ENCODE measurements around the gene HOXC12. TPM values are rescaled to one million over a fixed set of nuclear protein-coding genes. Genes with fewer than 3 reads are reported as not detected.

The HOXC12 gene
- total RNA-seq, 6 donors from 2014 or later: not detected

DNA sequence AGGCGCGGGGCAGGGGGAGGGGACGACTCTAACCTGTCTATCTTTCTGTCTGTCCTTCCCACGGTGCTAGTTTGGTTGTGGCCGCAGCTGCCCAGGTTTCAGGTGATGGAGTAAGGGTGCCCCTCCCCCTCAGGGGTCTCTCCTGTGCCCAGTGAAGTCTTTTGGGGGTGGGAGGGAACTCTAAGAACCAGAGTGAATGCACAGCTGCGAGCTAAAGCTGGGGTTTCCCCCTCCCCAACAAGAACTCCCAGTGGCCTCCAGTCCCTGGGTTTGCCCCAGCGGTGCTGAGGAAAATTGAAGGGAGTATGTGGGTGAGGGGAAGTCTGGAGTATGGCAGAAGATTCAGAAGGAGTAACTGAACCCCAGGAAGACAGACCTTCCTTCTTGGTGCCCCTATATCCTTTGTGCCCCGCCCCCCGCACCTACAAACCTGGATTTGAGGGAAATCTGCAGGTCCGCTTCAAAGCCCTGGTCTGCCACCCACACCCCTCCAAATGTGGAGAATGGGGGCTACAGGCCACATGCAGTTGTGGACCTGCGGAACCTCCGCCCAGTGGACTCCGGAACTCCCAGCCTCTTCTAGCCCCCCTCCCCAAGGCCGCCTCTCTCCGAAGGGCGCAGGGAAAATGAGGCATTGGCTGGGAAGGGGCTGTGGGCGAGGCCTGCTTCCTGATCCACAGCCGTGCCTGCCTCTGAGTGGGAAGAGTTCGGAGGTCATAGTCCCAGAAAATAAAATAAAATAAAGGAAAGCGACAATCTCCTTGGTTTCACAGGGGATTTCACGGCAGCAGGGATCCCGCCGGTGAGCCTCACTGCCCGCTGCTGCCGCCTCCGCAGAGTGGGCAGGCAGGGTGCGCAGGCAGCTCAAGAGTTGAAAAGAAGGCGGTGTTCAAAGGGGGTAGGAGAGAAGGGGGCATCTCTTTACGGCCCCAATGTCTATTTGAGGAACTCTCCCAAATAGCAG is 41.8 kb downstream of the HOXC12 start:
- peaks cover 3 to 95% (median 62%) of the 10 kb centered on the region in 4 donors for H3K27me3 ChIP-seq
- TF ChIP-seq EP300 (IDR thresholded peaks at IDR 0.05) (no peak), POLR2A (IDR thresholded peaks at IDR 0.05) (no peak), POLR2AphosphoS5 (IDR thresholded peaks at IDR 0.05) (no peak)
- TF ChIP-seq, protein P1, sequence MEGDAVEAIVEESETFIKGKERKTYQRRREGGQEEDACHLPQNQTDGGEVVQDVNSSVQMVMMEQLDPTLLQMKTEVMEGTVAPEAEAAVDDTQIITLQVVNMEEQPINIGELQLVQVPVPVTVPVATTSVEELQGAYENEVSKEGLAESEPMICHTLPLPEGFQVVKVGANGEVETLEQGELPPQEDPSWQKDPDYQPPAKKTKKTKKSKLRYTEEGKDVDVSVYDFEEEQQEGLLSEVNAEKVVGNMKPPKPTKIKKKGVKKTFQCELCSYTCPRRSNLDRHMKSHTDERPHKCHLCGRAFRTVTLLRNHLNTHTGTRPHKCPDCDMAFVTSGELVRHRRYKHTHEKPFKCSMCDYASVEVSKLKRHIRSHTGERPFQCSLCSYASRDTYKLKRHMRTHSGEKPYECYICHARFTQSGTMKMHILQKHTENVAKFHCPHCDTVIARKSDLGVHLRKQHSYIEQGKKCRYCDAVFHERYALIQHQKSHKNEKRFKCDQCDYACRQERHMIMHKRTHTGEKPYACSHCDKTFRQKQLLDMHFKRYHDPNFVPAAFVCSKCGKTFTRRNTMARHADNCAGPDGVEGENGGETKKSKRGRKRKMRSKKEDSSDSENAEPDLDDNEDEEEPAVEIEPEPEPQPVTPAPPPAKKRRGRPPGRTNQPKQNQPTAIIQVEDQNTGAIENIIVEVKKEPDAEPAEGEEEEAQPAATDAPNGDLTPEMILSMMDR (IDR thresholded peaks at IDR 0.05): no peak
- no peaks in the 10 kb centered on the region for H3K9me3 ChIP-seq
- DNase-seq: peak in 1 of 2 donors; percentile 35
- H3K4me3 ChIP-seq: peak overlapping the region; percentile 16 to 62 (median 46)
- H3K4me1 ChIP-seq: peaks cover 28 to 48% (median 39%) of the 10 kb centered on the region in 4 donors
- H3K36me3 ChIP-seq: no peaks in the 10 kb centered on the region
- ATAC-seq (ENCODE audit: low FRiP score in 2 of 2): no peak
- 35 to 39% methylated on average over 29 of the region's 29 CpGs for WGBS, 2 donors
- H3K27ac ChIP-seq: no peak overlapping the region

DNA sequence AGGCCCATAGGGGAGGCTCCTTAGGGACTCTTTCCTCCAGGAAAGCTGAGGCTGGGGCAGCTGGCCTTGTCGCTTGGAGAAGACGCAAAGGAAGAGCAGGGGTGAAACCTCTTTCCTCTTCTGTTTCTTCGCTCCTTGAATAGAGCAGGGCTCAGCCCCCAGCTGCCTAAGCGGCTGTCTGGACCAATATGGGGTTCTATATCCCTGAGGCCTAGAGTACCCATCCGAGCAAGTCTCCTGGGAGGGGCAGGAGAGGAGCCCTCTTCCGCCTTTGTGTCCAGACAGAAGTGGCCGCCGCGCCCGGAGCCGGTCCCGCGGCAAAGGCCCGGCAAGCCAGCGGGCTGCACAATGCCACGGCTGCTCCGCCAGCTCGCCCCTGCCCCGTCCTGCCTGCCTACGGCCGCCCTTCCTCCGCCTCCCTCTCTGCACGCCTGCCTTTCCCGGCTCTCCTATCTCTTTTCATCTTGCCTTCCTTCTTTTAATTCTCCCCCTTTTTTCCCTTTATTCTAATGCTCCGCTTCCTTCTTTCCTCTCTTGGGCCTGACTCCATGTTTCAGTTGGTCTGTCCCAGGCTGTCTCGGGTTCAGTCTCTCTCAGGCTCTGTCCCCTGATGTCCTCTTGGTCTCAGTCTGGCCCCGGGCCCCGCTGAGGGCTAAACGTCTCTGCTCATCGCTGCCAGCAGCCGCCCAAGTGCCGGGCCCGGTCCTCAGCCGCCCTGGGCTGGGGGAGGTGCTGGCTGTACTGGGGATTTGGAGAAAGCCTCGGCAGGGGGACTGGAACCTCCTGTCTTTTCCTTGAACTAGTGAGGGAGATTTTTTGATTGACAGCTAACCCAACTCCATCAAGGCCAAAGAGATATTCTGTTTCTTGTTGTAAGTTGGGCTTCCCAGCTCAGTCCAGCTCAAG is 42.8 kb downstream of the HOXC12 start:
- Histone ChIP-seq H3K27ac (no peak overlapping the region), H3K4me3 (no peak overlapping the region), H3K27me3 (peaks cover 3 to 96% (median 62%) of the 10 kb centered on the region in 4 donors), H3K36me3 (no peaks in the 10 kb centered on the region), H3K4me1 (peaks cover 28 to 48% (median 39%) of the 10 kb centered on the region in 4 donors), H3K9me3 (no peaks in the 10 kb centered on the region)
- no peak for ATAC-seq (ENCODE audit: low FRiP score in 2 of 2)
- peak in 1 of 2 donors; percentile 82 for DNase-seq
- 16% methylated on average over 33 to 35 of the region's 35 CpGs for WGBS, 2 donors
- TF ChIP-seq EP300 (IDR thresholded peaks at IDR 0.05) (no peak), POLR2A (IDR thresholded peaks at IDR 0.05) (no peak), POLR2AphosphoS5 (IDR thresholded peaks at IDR 0.05) (no peak)
- TF ChIP-seq, protein P1 (IDR thresholded peaks at IDR 0.05): no peak

DNA sequence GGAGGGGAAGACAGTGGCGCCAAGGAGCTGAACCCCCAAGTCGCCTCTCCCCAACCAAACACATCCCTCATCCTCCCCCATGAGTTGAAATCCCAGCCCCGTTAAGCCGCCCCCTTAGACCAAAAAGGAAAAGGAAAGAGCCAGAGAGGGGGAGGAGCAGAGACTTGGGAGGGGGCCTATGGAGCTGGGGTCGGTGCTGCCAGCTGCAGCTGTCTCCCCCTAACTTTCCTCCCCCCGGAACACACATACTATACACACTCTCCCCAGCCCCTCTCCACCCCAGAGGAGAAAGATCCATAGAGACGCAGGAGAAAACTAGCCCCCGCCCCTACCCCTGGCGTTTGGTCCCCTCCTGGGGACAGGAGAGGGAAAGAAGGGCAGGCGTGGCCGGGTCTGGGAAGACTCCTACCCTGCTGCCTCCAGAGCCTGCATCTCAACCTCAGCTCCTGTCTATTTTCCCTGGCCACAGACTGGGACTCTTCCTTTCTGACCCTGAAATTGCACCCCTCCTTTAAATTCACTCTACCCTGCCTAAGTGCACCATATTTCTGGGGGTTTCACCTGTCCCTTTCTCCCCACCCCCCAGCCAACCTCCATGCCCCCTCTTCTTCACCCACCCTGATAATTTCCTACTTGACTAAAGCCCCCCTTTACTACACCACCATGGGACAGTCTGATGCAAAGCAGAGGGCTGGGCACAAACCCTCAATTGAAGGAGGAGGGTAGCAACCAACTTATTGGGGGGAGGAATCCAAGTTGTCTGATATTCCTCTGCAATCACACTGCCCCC is 43.6 kb downstream of the HOXC12 start:
- H3K27ac ChIP-seq: no peak overlapping the region
- peaks cover 3 to 100% (median 63%) of the 10 kb centered on the region in 4 donors for H3K27me3 ChIP-seq
- no peak for ATAC-seq (ENCODE audit: low FRiP score in 2 of 2)
- H3K36me3 ChIP-seq: no peaks in the 10 kb centered on the region
- TF ChIP-seq EP300 (IDR thresholded peaks at IDR 0.05): no peak
- TF ChIP-seq, protein P1 (IDR thresholded peaks at IDR 0.05): no peak
- no peak for TF ChIP-seq POLR2A (IDR thresholded peaks at IDR 0.05)
- TF ChIP-seq POLR2AphosphoS5 (IDR thresholded peaks at IDR 0.05): no peak
- no peak overlapping the region for H3K4me3 ChIP-seq
- 6 to 15% methylated on average over 7 to 11 of the region's 11 CpGs for WGBS, 2 donors
- DNase-seq: no peak
- peaks cover 28 to 48% (median 39%) of the 10 kb centered on the region in 4 donors for H3K4me1 ChIP-seq
- no peaks in the 10 kb centered on the region for H3K9me3 ChIP-seq

DNA sequence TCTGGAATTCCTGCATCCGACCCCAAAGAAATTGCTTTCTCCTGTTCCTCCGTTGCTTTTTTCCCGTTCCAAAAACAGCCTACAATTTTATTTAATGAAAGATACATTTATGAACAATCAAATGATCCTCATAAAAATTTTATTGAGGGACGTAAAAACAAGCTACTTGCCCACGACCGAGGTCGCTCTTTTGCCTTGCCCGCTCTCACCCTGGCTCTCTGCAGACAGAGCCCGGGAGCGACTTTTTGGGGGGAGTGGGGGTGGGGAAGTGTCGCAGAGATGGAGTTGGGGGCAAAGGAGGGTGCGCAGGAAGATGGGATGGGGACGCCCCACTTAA is 44.2 kb downstream of the HOXC12 start:
- Histone ChIP-seq H3K4me3 (no peak overlapping the region), H3K27ac (no peak overlapping the region), H3K36me3 (no peaks in the 10 kb centered on the region), H3K4me1 (peaks cover 28 to 48% (median 39%) of the 10 kb centered on the region in 4 donors), H3K27me3 (peaks cover 3 to 100% (median 63%) of the 10 kb centered on the region in 4 donors), H3K9me3 (no peaks in the 10 kb centered on the region)
- 12 to 14% methylated on average over 13 of the region's 13 CpGs for WGBS, 2 donors
- no peak for DNase-seq
- no peak for ATAC-seq (ENCODE audit: low FRiP score in 2 of 2)
- TF ChIP-seq POLR2A (IDR thresholded peaks at IDR 0.05) (no peak), EP300 (IDR thresholded peaks at IDR 0.05) (no peak), POLR2AphosphoS5 (IDR thresholded peaks at IDR 0.05) (no peak)
- TF ChIP-seq, protein P1 (IDR thresholded peaks at IDR 0.05): no peak

Data from upper lobe of left lung (tissue), 6 donors.